ENCODE data around the gene LRRC57.

GRCh38 chr15:42591238-42591934 lies 42.8 kb upstream of the LRRC57 start:
- peak; percentile 3 to 37; a peak in 3 of 4 replicates for TF ChIP-seq RAD21 (IDR thresholded peaks at IDR 0.05 in 1 of 2, conservative IDR thresholded peaks at IDR 0.05 in 1 of 2; ENCODE audit: low read depth in 2 of 2, low read length in 2 of 2)
- no peak for TF ChIP-seq RFX5 (IDR thresholded peaks at IDR 0.05; ENCODE audit: borderline replicate concordance, low read depth, low read length)
- TF ChIP-seq CBX5 (IDR thresholded peaks at IDR 0.05; ENCODE audit: low read depth, low read length) = no peak
- no peak for TF ChIP-seq CEBPB (IDR thresholded peaks at IDR 0.05; ENCODE audit: low read depth, low read length)
- TF ChIP-seq POLR2AphosphoS5 (IDR thresholded peaks at IDR 0.05; ENCODE audit: low read depth, low read length) = no peak
- TF ChIP-seq, protein P1, sequence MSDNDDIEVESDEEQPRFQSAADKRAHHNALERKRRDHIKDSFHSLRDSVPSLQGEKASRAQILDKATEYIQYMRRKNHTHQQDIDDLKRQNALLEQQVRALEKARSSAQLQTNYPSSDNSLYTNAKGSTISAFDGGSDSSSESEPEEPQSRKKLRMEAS (IDR thresholded peaks at IDR 0.05) = no peak
- no peak for TF ChIP-seq ATF2 (IDR thresholded peaks at IDR 0.05; ENCODE audit: low read length)
